GM19455 (cell line): ENCODE measurements around the gene NRCAM.
A peak's percentile ranks its signal among the peaks of the same experiment; 100 is the strongest.

ENCODE experiments used
- ATAC-seq: cut with Tn5 transposase; IDR thresholded peaks from one replicate; pipeline ENCODE4 v1.9.1; 2021; ENCODE audit not compliant: unreplicated experiment

NRCAM gene

GRCh38 chr7:108314551-108314950 is 141.7 kb downstream of the NRCAM start:
- ATAC-seq: no peak

GRCh38 chr7:108314049-108314448 is 142.2 kb downstream of the NRCAM start:
- ATAC-seq: no peak

GRCh38 chr7:108313086-108313485 is 143.2 kb downstream of the NRCAM start:
- no peak for ATAC-seq

GRCh38 chr7:108311446-108312168 is 144.6 kb downstream of the NRCAM start:
- ATAC-seq: no peak

GRCh38 chr7:108310351-108310750 is 145.9 kb downstream of the NRCAM start:
- ATAC-seq: no peak

GRCh38 chr7:108308903-108309302 is 147.3 kb downstream of the NRCAM start:
- no peak for ATAC-seq

- no peak for ATAC-seq
Observed at GRCh38 chr7:108308276-108308675, 148.0 kb downstream of the NRCAM start.

GRCh38 chr7:108307595-108307994 is 148.6 kb downstream of the NRCAM start:
- ATAC-seq: no peak

GRCh38 chr7:108307194-108307593 is 149.0 kb downstream of the NRCAM start:
- ATAC-seq: no peak

GRCh38 chr7:108303332-108303731 is 152.9 kb downstream of the NRCAM start:
- no peak for ATAC-seq

GRCh38 chr7:108301387-108301786 is 154.8 kb downstream of the NRCAM start:
- ATAC-seq: no peak

GRCh38 chr7:108299251-108299973 is 156.8 kb downstream of the NRCAM start:
- ATAC-seq: no peak

GRCh38 chr7:108296911-108297310 is 159.3 kb downstream of the NRCAM start:
- ATAC-seq: no peak

GRCh38 chr7:108294595-108294994 is 161.6 kb downstream of the NRCAM start:
- peak; percentile 87 for ATAC-seq

- ATAC-seq: no peak
Observed at GRCh38 chr7:108293149-108293612, 163.1 kb downstream of the NRCAM start.

- no peak for ATAC-seq
Observed at GRCh38 chr7:108292541-108292940, 163.7 kb downstream of the NRCAM start.

GRCh38 chr7:108291791-108292440 is 164.3 kb downstream of the NRCAM start:
- ATAC-seq: no peak

- ATAC-seq: no peak
Observed at GRCh38 chr7:108291152-108291508, 165.1 kb downstream of the NRCAM start.

- no peak for ATAC-seq
Observed at GRCh38 chr7:108290459-108291151, 165.6 kb downstream of the NRCAM start.

- no peak for ATAC-seq
Observed at GRCh38 chr7:108289852-108290251, 166.4 kb downstream of the NRCAM start.

GRCh38 chr7:108287857-108288256 is 168.4 kb downstream of the NRCAM start:
- ATAC-seq: no peak
